GM18505 (cell line): ENCODE measurements around the gene RRAD.
"Not testable (repeated sequence)": the region's sequence is repeated elsewhere in the genome, so short reads cannot be mapped to it uniquely, and the experiment has no call there.

Source experiments
- ATAC-seq: cut with Tn5 transposase; IDR thresholded peaks from one replicate; pipeline ENCODE4 v1.9.1; 2021; ENCODE audit not compliant: unreplicated experiment
- POLR2A ChIP-seq: IDR thresholded peaks from 4 replicates; pipeline ENCODE4 v1.6.1; 2011; ENCODE audit warnings: borderline replicate concordance; ENCODE audit not compliant: insufficient read depth, insufficient read length; ENCODE audit errors: extremely low read depth

RRAD gene, protein sequence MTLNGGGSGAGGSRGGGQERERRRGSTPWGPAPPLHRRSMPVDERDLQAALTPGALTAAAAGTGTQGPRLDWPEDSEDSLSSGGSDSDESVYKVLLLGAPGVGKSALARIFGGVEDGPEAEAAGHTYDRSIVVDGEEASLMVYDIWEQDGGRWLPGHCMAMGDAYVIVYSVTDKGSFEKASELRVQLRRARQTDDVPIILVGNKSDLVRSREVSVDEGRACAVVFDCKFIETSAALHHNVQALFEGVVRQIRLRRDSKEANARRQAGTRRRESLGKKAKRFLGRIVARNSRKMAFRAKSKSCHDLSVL

DNA sequence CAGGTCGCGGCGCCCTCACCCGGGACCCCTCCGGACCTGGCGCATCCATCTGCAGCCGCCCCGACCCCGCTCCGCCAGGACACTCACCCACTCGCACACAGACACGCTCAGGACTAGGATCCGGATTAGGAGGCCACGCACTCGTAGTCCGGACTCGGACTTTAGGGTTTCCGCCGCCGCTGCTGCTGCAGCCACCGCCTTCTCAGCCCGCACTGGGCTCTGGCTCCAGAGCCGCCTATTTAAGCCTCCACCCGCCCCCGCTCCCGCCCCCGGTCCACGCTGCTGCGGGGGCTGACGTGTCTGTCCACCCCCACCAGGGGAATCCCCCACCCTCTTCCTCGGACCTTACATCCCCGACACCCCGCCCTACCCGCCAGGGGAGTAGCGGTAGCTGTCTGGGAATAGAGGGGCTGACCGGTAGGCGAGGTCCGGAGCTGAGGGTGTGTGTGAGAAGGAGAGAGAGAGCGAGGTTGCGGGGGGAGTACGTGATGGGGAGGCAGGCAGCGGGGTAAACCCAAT, at the start of gene RRAD:
Gene RRAD (minus strand): TSS at position 214 of the 519 bp plus-strand sequence. CDS start 356 bp downstream, outside the sequence.
- ATAC-seq, result no peak
- no peak for TF ChIP-seq POLR2A

DNA sequence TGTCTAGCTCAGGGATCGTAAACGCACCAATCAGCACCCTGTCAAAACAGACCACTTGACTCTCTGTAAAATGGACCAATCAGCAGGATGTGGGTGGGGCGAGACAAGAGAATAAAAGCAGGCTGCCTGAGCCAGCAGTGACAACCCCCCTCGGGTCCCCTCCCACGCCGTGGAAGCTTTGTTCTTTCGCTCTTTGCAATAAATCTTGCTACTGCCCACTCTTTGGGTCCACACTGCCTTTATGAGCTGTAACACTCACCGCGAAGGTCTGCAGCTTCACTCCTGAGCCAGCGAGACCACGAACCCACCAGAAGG, 49.6 kb upstream of the RRAD start:
- ATAC-seq, result not testable (repeated sequence)

DNA sequence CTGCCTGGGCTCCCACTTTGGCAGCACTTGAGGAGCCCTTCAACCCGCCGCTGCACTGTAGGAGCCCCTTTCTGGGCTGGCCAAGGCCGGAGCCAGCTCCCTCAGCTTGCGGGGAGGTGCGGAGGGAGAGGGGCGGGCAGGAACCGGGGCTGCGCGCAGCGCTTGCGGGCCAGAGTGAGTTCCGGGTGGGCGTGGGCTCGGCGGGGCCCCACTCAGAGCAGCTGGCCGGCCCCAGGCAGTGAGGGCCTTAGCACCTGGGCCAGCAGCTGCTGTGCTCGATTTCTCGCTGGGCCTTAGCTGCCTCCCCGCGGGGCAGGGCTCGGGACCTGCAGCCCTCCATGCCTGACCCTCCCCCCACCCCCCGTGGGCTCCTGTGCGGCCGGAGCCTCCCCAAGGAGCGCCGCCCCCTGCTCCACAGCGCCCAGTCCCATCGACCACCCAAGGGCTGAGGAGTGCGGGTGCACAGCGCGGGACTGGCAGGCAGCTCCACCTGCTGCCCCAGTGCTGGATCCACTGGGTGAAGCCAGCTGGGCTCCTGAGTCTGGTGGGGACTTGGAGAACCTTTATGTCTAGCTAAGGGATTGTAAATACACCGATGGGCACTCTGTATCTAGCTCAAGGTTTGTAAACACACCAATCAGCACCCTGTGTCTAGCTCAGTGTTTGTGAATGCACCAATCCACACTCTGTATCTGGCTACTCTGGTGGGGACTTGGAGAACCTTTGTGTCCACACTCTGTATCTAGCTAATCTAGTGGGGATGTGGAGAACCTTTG, 49.0 kb upstream of the RRAD start:
- ATAC-seq, result not testable (repeated sequence)

DNA sequence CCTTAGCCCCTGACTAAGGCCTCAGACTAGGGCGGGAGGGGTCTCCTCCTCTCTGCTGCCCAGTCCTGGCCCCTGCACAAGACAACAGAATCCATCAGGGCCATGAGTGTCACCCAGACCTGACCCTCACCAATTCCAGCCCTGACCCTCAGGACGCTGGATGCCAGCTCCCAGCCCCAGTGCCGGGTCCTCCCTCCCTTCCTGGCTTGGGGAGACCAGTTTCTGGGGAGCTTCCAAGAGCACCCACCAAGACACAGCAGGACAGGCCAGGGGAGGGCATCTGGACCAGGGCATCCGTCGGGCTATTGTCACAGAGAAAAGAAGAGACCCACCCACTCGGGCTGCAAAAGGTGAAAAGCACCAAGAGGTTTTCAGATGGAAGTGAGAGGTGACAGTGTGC, 48.4 kb upstream of the RRAD start:
- no peak for ATAC-seq
- no peak for TF ChIP-seq POLR2A

DNA sequence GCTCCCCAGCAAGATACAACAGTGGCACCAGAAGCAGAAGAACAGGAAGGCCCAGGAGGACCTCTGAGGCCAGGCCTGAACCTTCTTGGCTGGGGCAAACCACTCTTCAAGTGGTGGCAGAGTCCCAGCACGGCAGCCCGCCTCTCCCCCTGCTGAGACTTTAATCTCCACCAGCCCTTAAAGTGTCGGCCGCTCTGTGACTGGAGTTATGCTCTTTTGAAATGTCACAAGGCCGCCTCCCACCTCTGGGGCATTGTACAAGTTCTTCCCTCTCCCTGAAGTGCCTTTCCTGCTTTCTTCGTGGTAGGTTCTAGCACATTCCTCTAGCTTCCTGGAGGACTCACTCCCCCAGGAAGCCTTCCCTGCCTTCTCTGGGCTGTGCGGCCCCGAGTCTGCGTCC, 47.6 kb upstream of the RRAD start:
- no peak for ATAC-seq
- no peak for TF ChIP-seq POLR2A

DNA sequence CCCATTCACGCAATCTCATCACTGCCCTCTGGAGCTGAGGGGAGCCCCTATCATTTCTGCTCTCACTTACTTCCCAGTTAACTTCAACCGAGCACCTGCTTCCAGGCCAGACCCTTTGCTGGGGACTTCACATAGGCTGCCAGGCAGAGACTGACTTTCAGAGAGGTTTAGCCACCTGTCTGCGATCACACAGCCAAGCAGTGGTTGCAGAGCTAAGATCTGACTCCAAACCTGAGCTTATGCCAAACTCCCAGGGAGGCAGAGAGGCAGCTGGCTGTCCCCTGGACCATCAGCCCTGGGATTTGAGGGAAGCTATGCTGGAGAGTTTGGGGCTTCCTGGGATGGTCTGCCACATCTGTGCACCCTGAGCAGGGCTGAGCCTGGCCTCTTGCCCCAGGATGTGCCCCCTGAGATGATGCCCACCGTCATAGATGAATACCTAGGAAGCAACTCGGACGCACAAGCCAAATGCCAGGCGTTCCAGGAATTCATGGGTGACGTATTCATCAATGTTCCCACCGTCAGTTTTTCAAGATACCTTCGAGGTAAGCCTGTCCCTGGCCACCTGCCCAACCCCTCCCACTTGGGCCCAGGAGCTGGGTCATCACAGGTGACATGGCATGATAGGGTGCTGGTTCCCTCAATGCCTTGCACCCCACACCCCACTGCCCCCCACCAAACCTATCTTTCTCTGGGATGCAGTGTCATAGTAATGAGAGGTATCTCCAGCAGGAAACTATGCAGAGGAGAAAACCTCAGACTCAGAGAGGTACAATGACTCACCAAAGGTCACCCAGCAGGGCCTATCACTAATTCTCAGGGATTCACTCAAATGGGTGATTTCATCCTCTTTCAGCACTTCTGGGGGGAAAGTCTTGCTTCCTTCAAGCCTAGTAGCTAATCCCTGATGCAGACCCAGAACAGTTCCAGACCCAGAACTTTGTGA, 45.7 kb upstream of the RRAD start:
- no peak for TF ChIP-seq POLR2A

DNA sequence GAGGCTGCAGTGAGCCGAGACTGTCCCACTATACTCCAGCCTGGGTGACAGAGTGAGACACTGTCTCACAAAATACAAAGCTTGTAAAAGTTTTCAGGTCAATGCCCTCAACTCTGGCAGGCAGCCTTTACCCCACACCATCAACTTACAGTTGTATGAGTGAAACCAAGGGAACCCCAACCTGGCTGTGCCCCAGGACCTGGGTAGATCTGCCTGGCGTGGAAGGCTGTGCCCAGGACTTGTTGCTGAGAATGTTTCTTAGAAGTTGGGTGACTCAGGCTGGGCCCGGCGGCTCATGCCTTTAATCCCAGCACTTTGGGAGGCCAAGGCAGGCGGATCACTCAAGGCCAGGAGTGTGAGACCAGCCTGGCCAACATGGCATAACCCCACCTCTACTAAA, 43.5 kb upstream of the RRAD start:
- no peak for TF ChIP-seq POLR2A
- ATAC-seq, result no peak

More for the DNA sequence above, 45.7 kb upstream of the RRAD start:
- no peak for ATAC-seq

DNA sequence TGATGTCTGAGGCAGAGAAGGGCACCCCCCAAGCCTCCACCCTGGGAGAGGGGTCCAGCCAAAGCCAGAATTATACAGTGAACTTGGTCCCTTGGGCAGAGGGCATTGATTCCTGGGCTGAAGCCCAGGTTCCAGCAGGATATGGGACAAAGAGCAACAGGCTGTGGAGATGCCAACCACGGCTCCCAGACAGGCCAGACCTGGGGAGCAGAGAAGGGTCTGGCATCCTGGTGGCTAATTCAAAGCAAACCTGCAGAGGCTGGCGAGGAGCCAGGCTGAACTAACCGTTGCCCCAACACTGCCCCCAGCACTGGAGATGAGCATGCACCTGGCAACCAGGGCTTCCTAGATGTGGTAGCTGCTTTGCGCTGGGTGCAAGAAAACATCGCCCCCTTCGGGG, 38.7 kb upstream of the RRAD start:
- TF ChIP-seq POLR2A, result no peak
- no peak for ATAC-seq

DNA sequence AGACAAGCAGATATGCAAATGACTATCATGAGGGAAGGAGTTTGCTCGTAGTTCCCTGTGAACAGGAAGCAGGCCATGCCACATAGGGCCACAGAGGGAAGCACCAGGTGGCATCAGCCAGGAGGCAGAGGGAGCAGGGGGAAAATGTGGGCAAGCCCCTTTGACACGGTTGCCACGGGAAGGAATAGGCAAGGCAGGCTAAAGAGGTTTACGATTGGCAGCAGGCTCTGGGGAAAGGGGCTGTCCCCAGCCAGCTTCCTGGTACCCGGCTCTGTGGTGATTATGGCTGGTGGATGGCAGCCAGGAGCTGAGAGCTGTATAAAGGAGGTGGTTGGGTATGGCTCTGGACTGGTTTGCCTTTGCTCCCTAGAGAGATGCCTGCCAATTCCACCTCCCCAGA, 36.6 kb upstream of the RRAD start:
- no peak for ATAC-seq
- no peak for TF ChIP-seq POLR2A

DNA sequence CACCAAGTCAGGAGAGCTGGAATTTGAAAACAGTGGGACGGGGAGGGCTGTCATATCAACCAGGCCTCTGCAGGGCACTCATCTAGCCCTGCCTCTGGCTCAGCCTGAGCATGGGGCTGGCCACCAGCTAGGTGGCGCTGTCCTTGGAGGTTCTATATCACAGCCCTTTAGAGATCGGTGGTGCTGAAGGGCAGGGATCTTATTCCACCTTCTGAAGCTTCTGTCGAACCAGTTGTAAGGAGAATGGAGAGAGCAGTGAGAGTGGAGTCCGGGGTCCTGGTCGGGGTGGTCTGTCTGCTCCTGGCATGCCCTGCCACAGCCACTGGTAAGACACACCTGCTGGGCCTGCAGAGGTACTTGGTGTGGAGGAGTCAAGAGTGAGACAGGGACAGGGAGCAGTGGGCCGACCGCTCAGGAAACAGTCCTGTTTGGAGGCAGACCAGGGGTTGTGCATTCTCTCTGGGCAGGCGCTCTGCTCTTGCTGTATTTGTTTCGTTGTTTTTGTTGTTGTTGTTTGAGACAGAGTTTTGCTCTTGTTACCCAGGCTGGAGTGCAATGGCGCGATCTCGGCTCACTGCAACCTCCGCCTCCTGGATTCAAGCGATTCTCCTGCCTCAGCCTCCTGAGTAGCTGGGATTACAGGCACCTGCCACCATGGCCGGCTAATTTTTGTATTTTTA, 35.9 kb upstream of the RRAD start, which contains the start of gene CES3:
Gene CES3 (plus strand): TSS at position 202 of the 680 bp plus-strand sequence. CDS start 42 bp downstream, at position 244.
- no peak for TF ChIP-seq POLR2A
- peak; percentile 81 for ATAC-seq

DNA sequence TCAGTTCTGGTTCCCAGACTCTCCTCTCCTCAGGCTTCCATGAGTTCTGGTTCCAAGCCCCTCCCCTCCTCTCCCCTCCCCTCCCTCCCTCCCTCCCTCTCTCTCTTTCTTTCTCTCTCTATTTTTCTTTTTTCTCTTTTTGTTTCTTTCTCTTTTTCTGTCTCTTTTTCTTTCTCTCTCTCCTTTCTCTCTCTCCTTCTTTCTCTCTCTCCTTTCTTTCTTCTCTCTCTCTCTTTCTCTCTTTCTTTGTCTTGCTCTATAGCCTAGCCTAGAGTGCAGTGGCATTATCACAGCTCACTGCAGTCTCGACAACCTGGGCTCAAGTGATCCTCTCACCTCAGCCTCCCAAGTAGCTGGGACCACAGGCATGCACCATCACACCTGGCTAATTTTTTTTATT, 34.9 kb upstream of the RRAD start:
- ATAC-seq, result no peak
- no peak for TF ChIP-seq POLR2A

DNA sequence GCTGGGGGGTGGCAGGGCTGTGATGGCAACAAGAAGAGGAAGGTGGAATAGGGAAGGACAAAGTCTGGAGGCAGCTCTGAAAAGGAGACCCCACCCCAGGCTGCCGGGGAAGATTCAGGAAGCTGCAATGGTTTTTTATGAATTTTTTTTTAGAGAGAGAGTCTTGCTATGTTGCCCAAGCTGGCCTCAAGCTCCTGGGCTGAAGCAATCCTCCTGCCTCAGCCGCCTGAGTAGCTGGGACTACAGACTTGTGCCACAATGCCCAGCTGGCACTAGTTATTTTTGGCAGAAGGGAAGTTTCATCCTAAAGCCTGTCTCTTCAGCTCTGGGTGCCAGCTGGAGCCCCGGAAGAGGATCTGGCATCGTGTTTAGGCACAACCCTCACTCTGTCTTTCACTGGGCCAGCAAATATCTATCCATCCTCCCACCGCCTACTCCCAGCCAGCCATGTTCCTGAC, 34.4 kb upstream of the RRAD start:
- no peak for ATAC-seq
- TF ChIP-seq POLR2A, result no peak
